ENCODE results near the gene TMEM250. TPM values are rescaled to one million over a fixed set of nuclear protein-coding genes. Genes with fewer than 3 reads are reported as not detected.

The TMEM250 gene
- total RNA-seq, 1 experiment from 2014 or later: 48.4 TPM

- Histone ChIP-seq H3K36me3 (ENCODE audit: insufficient read depth, low read length, poor library complexity, severe bottlenecking) (peaks cover 26% of the 10 kb centered on the region), H3K4me1 (ENCODE audit: insufficient read depth, low read length, poor library complexity, severe bottlenecking) (peaks cover 31% of the 10 kb centered on the region), H3K27me3 (replicated peaks; ENCODE audit: insufficient read depth, low read depth, low read length, poor library complexity) (no peaks in the 10 kb centered on the region), H3K4me3 (ENCODE audit: low read depth, low read length, poor library complexity, severe bottlenecking) (no peak overlapping the region), H3K9me3 (ENCODE audit: low read depth, low read length, poor library complexity, severe bottlenecking) (no peaks in the 10 kb centered on the region), H3K27ac (ENCODE audit: low read depth, low read length, poor library complexity, severe bottlenecking) (peak overlapping the region; percentile 30)
- BruUV-seq (replicated peaks): TSS peak; percentile 34
- intact Hi-C loops (cut with micrococcal nuclease; ENCODE audit: unreplicated experiment): no loop called here
- TF ChIP-seq CTCF (conservative IDR thresholded peaks at IDR 0.05; ENCODE audit: low read depth, low read length) (no peak), EZH2 (IDR thresholded peaks at IDR 0.05; ENCODE audit: borderline replicate concordance, low read depth, low read length, poor library complexity, severe bottlenecking) (no peak)
- CTCF ChIA-PET: no interaction called here
- POLR2A ChIA-PET (ENCODE audit: low non-redundant PET): no interaction called here
- no peak for DNase-seq (ENCODE audit: low spot score)
Observed at GRCh38 chr9:136114610-136115009, 4.1 kb downstream of the TMEM250 start.

GRCh38 chr9:136112541-136112940 lies 6.1 kb downstream of the TMEM250 start:
- Histone ChIP-seq H3K4me3 (ENCODE audit: low read depth, low read length, poor library complexity, severe bottlenecking) (no peak overlapping the region), H3K4me1 (ENCODE audit: insufficient read depth, low read length, poor library complexity, severe bottlenecking) (peaks cover 47% of the 10 kb centered on the region), H3K27me3 (replicated peaks; ENCODE audit: insufficient read depth, low read depth, low read length, poor library complexity) (no peaks in the 10 kb centered on the region), H3K27ac (ENCODE audit: low read depth, low read length, poor library complexity, severe bottlenecking) (peak overlapping the region; percentile 92), H3K9me3 (ENCODE audit: low read depth, low read length, poor library complexity, severe bottlenecking) (no peaks in the 10 kb centered on the region), H3K36me3 (ENCODE audit: insufficient read depth, low read length, poor library complexity, severe bottlenecking) (peaks cover 26% of the 10 kb centered on the region)
- intact Hi-C loops (cut with micrococcal nuclease; ENCODE audit: unreplicated experiment): no loop called here
- DNase-seq (ENCODE audit: low spot score): no peak
- CTCF ChIA-PET: no interaction called here
- TF ChIP-seq EZH2 (IDR thresholded peaks at IDR 0.05; ENCODE audit: borderline replicate concordance, low read depth, low read length, poor library complexity, severe bottlenecking) (no peak), CTCF (conservative IDR thresholded peaks at IDR 0.05; ENCODE audit: low read depth, low read length) (no peak)
- POLR2A ChIA-PET (ENCODE audit: low non-redundant PET): no interaction called here
- BruUV-seq (replicated peaks): no TSS peak

- peak overlapping the region; percentile 92 for H3K27ac ChIP-seq (ENCODE audit: low read depth, low read length, poor library complexity, severe bottlenecking)
- BruUV-seq (replicated peaks): no TSS peak
- H3K9me3 ChIP-seq (ENCODE audit: low read depth, low read length, poor library complexity, severe bottlenecking): no peaks in the 10 kb centered on the region
- peaks cover 46% of the 10 kb centered on the region for H3K4me1 ChIP-seq (ENCODE audit: insufficient read depth, low read length, poor library complexity, severe bottlenecking)
- H3K4me3 ChIP-seq (ENCODE audit: low read depth, low read length, poor library complexity, severe bottlenecking): no peak overlapping the region
- CTCF ChIA-PET: no interaction called here
- no peak for TF ChIP-seq EZH2 (IDR thresholded peaks at IDR 0.05; ENCODE audit: borderline replicate concordance, low read depth, low read length, poor library complexity, severe bottlenecking)
- intact Hi-C loops (cut with micrococcal nuclease; ENCODE audit: unreplicated experiment): no loop called here
- DNase-seq (ENCODE audit: low spot score): no peak
- H3K27me3 ChIP-seq (replicated peaks; ENCODE audit: insufficient read depth, low read depth, low read length, poor library complexity): no peaks in the 10 kb centered on the region
- H3K36me3 ChIP-seq (ENCODE audit: insufficient read depth, low read length, poor library complexity, severe bottlenecking): peaks cover 26% of the 10 kb centered on the region
- POLR2A ChIA-PET (ENCODE audit: low non-redundant PET): no interaction called here
Observed at GRCh38 chr9:136111910-136112309, 6.8 kb downstream of the TMEM250 start.

- no peak for TF ChIP-seq CTCF (conservative IDR thresholded peaks at IDR 0.05; ENCODE audit: low read depth, low read length)
- TF ChIP-seq EZH2 (IDR thresholded peaks at IDR 0.05; ENCODE audit: borderline replicate concordance, low read depth, low read length, poor library complexity, severe bottlenecking): no peak
- ChIA-PET CTCF (no interaction called here), POLR2A (ENCODE audit: low non-redundant PET) (no interaction called here)
- Histone ChIP-seq H3K4me1 (ENCODE audit: insufficient read depth, low read length, poor library complexity, severe bottlenecking) (peaks cover 49% of the 10 kb centered on the region), H3K27ac (ENCODE audit: low read depth, low read length, poor library complexity, severe bottlenecking) (peak overlapping the region; percentile 92), H3K27me3 (replicated peaks; ENCODE audit: insufficient read depth, low read depth, low read length, poor library complexity) (no peaks in the 10 kb centered on the region), H3K4me3 (ENCODE audit: low read depth, low read length, poor library complexity, severe bottlenecking) (no peak overlapping the region), H3K36me3 (ENCODE audit: insufficient read depth, low read length, poor library complexity, severe bottlenecking) (peaks cover 19% of the 10 kb centered on the region), H3K9me3 (ENCODE audit: low read depth, low read length, poor library complexity, severe bottlenecking) (no peaks in the 10 kb centered on the region)
- DNase-seq (ENCODE audit: low spot score): no peak
- intact Hi-C loops (cut with micrococcal nuclease; ENCODE audit: unreplicated experiment): no loop called here
- BruUV-seq (replicated peaks): no TSS peak
Observed at GRCh38 chr9:136111190-136111589, 7.5 kb downstream of the TMEM250 start.
